IMR-90 (cell line): ENCODE data around the gene TOP2B. TPM values are rescaled to one million over a fixed set of nuclear protein-coding genes. Genes with fewer than 3 reads are reported as not detected.

Source experiments
- ATAC-seq: fragments of 200-7000 bp; cut with Tn5 transposase; 2 replicates; pipeline ENCODE4 v1.9.1; 2020; ENCODE audit warnings: low read depth, mild to moderate bottlenecking, moderate library complexity
- BruUV-seq: library from RNA; stranded (reverse); fragments of 400-500 nt; replicated peaks from 2 replicates; lab custom pipeline; 2021; lab: Mats Ljungman, UMichigan
- CTCF ChIA-PET: fragments of 300-600 bp; formaldehyde crosslinking; extraction: SDS; loops from one replicate; lab custom pipeline; 2021; ENCODE audit warnings: antibody characterized with exemption; lab: Yijun Ruan, JAX
- POLR2A ChIA-PET: fragments of 300-600 bp; sonication (Branson Sonifier 250); formaldehyde crosslinking; loops from one replicate; lab custom pipeline; 2022; ENCODE audit warnings: antibody characterized with exemption; ENCODE audit not compliant: unreplicated experiment; lab: Charles Lee
- DNase-seq: peaks from one replicate; pipeline ENCODE4 v3.0.0; 2013
- H2AFZ ChIP-seq: replicated peaks from 2 replicates; pipeline ENCODE3; 2013; ENCODE audit warnings: low read length, mild to moderate bottlenecking; ENCODE audit not compliant: poor library complexity
- H2AK5ac ChIP-seq: 2 replicates; pipeline ENCODE4 v1.6.1; 2013; ENCODE audit warnings: low read depth, low read length, inconsistent platforms
- H2AK9ac ChIP-seq: replicated peaks from 2 replicates; pipeline ENCODE3; 2013; ENCODE audit warnings: mild to moderate bottlenecking, low read depth, low read length, moderate library complexity; ENCODE audit not compliant: poor library complexity
- H2BK120ac ChIP-seq: 2 replicates; pipeline ENCODE4 v1.6.1; 2013; ENCODE audit warnings: low read depth, low read length, inconsistent platforms
- H2BK15ac ChIP-seq: 3 replicates; pipeline ENCODE4 v1.6.1; 2013; ENCODE audit warnings: low read depth, low read length, inconsistent platforms
- H2BK20ac ChIP-seq: 2 replicates; pipeline ENCODE4 v1.6.1; 2013; ENCODE audit warnings: low read depth, mild to moderate bottlenecking, inconsistent platforms, low read length, moderate library complexity
- H2BK5ac ChIP-seq: 2 replicates; pipeline ENCODE4 v1.6.1; 2013; ENCODE audit warnings: mild to moderate bottlenecking, low read depth, low read length, inconsistent platforms; ENCODE audit not compliant: poor library complexity, severe bottlenecking
- H3K14ac ChIP-seq: replicated peaks from 2 replicates; pipeline ENCODE4 v1.6.1; 2013; ENCODE audit warnings: low read depth, low read length, inconsistent platforms
- H3K18ac ChIP-seq: 2 replicates; pipeline ENCODE4 v1.6.1; 2013; ENCODE audit warnings: low read depth, low read length, control low read depth
- H3K23ac ChIP-seq: 2 replicates; pipeline ENCODE4 v1.6.1; 2013; ENCODE audit warnings: low read depth, low read length, inconsistent platforms
- H3K27ac ChIP-seq: 2 replicates; pipeline ENCODE4 v1.5.1; 2013; ENCODE audit warnings: mild to moderate bottlenecking, control low read depth, low read length; ENCODE audit not compliant: insufficient read depth
- H3K27me3 ChIP-seq: 2 replicates; pipeline ENCODE4 v1.6.1; 2013; ENCODE audit warnings: low read length; ENCODE audit not compliant: control insufficient read depth, insufficient read depth
- H3K36me3 ChIP-seq: 2 replicates; pipeline ENCODE4 v1.6.1; 2013; ENCODE audit warnings: low read length, mixed read lengths; ENCODE audit not compliant: control insufficient read depth, insufficient read depth
- H3K4ac ChIP-seq: 2 replicates; pipeline ENCODE4 v1.6.1; 2013; ENCODE audit warnings: low read depth, low read length, inconsistent platforms
- H3K4me1 ChIP-seq: 2 replicates; pipeline ENCODE4 v1.6.1; 2013; ENCODE audit warnings: low read length, mixed read lengths; ENCODE audit not compliant: control insufficient read depth, insufficient read depth
- H3K4me2 ChIP-seq: 2 replicates; pipeline ENCODE4 v1.6.1; 2013; ENCODE audit warnings: low read depth, mild to moderate bottlenecking, control low read depth, low read length, moderate library complexity
- H3K4me3 ChIP-seq: 2 replicates; pipeline ENCODE4 v1.5.1; 2013; ENCODE audit warnings: low read depth, mild to moderate bottlenecking, control low read depth, low read length, moderate library complexity; ENCODE audit not compliant: insufficient read depth
- H3K56ac ChIP-seq: 2 replicates; pipeline ENCODE4 v1.6.1; 2013; ENCODE audit warnings: low read length, inconsistent platforms; ENCODE audit not compliant: insufficient read depth; ENCODE audit errors: extremely low read depth
- H3K79me1 ChIP-seq, 2 experiments: 2 replicates each; pipeline ENCODE4 v1.6.1; 2013; ENCODE audit warnings: low read length in 2 of 2, inconsistent platforms in 1 of 2, low read depth in 1 of 2
- H3K9ac ChIP-seq: 2 replicates; pipeline ENCODE4 v1.6.1; 2013; ENCODE audit warnings: low read depth, low read length, control low read depth
- H3K9me1 ChIP-seq: 2 replicates; pipeline ENCODE4 v1.6.1; 2013; ENCODE audit warnings: low read length, inconsistent platforms; ENCODE audit not compliant: insufficient read depth
- H3K9me3 ChIP-seq: 2 replicates; pipeline ENCODE4 v1.6.1; 2013; ENCODE audit warnings: low read length; ENCODE audit not compliant: control insufficient read depth, insufficient read depth
- H4K20me1 ChIP-seq: 2 replicates; pipeline ENCODE4 v1.6.1; 2013; ENCODE audit warnings: low read length, inconsistent platforms; ENCODE audit not compliant: insufficient read depth
- H4K5ac ChIP-seq: 2 replicates; pipeline ENCODE4 v1.6.1; 2013; ENCODE audit warnings: mild to moderate bottlenecking, low read depth, low read length, control low read depth
- H4K8ac ChIP-seq, 2 experiments: 2 replicates each; pipeline ENCODE4 v1.6.1; 2013; ENCODE audit warnings: low read depth in 2 of 2, low read length in 2 of 2, control low read depth in 1 of 2, inconsistent platforms in 1 of 2
- H4K91ac ChIP-seq: 2 replicates; pipeline ENCODE4 v1.6.1; 2013; ENCODE audit warnings: low read depth, low read length, inconsistent platforms; ENCODE audit not compliant: insufficient read depth
- CTCF ChIP-seq: conservative IDR thresholded peaks from 2 replicates; pipeline ENCODE4 v1.5.1; 2012; ENCODE audit warnings: mild to moderate bottlenecking, low read depth, low read length, improper control_type of control experiment
- MAZ ChIP-seq: IDR thresholded peaks from 2 replicates; pipeline ENCODE4 v1.6.1; 2012; ENCODE audit warnings: low read depth, mild to moderate bottlenecking, low read length, improper control_type of control experiment, moderate library complexity, borderline replicate concordance
- MXI1 ChIP-seq: IDR thresholded peaks from 2 replicates; pipeline ENCODE4 v1.6.1; 2012; ENCODE audit warnings: low read depth, mild to moderate bottlenecking, low read length, moderate library complexity, borderline replicate concordance
- POLR2A ChIP-seq: IDR thresholded peaks from 2 replicates; pipeline ENCODE4 v1.6.1; 2012; ENCODE audit warnings: mild to moderate bottlenecking, low read depth, low read length
- WGBS, 2 experiments: methylation state at CpG; one replicate each; pipeline versions ENCODE4 v1.1.5 to v1.1.7; 2013; ENCODE audit warnings: missing lambda C conversion rate in 2 of 2; ENCODE audit not compliant: insufficient read length in 1 of 2; ENCODE audit errors: extremely low coverage in 2 of 2; 5-methylcytosine and 5-hydroxymethylcytosine counted together
- dilution Hi-C: fragments of 300-500 bp; cut with HindIII; formaldehyde crosslinking; loops from one replicate; pipeline ENCODE4 v1.14.3; 2018; ENCODE audit warnings: low sequenced_read_pairs; ENCODE audit not compliant: unreplicated experiment
- in situ Hi-C: fragments of 300-500 bp; cut with MboI; formaldehyde crosslinking; loops from 3 replicates; pipeline ENCODE4 v1.14.3; 2019; ENCODE audit warnings: low sequenced_read_pairs, inconsistent platforms, mixed read lengths
- intact Hi-C: fragments of 100-400 bp; cut with micrococcal nuclease; formaldehyde crosslinking; loops from 2 replicates; pipeline ENCODE4 v1.10.0; 2022
- polyA plus RNA-seq, 3 experiments: library from polyadenylated mRNA; depleted of rRNA; stranded (reverse); fragments of >200 nt; gene quantifications; 2 replicates each; pipeline ENCODE4 v1.2.3, GENCODE V29; 2012; ENCODE audit warnings: low replicate concordance in 1 of 3
- total RNA-seq: library from RNA; depleted of rRNA; stranded (reverse); fragments of >200 nt; gene quantifications from 2 replicates; pipeline ENCODE4 v1.2.3, GENCODE V29; 2012

The TOP2B gene
- total and polyA plus RNA-seq, 2 of the 4 experiments (the other 2 are of a cell fraction), result 45.5 to 53.4 TPM

GRCh38 chr3:25648925-25649830, 15.5 kb downstream of the TOP2B start:
- H2BK5ac ChIP-seq, result no peak overlapping the region
- H3K4ac ChIP-seq, result no peak overlapping the region
- H3K14ac ChIP-seq, result no peak overlapping the region
- H3K9me3 ChIP-seq, result no peaks in the 10 kb centered on the region
- H2AK9ac ChIP-seq, result no peak overlapping the region
- no peak overlapping the region for H4K91ac ChIP-seq
- no peak overlapping the region for H3K56ac ChIP-seq
- H3K4me3 ChIP-seq, result no peak overlapping the region
- no peak overlapping the region for H2BK20ac ChIP-seq
- H3K4me1 ChIP-seq, result peaks cover 4% of the 10 kb centered on the region; the same call in 1 of the 2 replicates
- no peak overlapping the region for H3K4me2 ChIP-seq
- no peaks in the 10 kb centered on the region for H3K27me3 ChIP-seq
- H3K36me3 ChIP-seq, result no peaks in the 10 kb centered on the region
- H4K8ac ChIP-seq, result no peak overlapping the region
- H3K9me1 ChIP-seq, result peaks cover 3% of the 10 kb centered on the region; the same call in 1 of the 2 replicates
- dilution Hi-C loops (no loop called here), in situ Hi-C loops (loop anchor here (10.0 kb wide), 1 partner anchor 196 kb away; no protein-coding TSS in a partner anchor), intact Hi-C loops (loop anchor here (1.0 to 2.0 kb wide), 3 partner anchors 134 to 208 kb away; partner anchors contain the start of gene NGLY1)
- H2BK15ac ChIP-seq, result no peak overlapping the region
- ATAC-seq (no peak), DNase-seq (no peak)
- BruUV-seq, result no TSS peak
- no peak overlapping the region for H2BK120ac ChIP-seq
- no peak overlapping the region for H3K27ac ChIP-seq
- H2AK5ac ChIP-seq, result no peak overlapping the region
- peaks cover 24 to 44% of the 10 kb centered on the region in 2 experiments; a peak in 3 of 4 replicates for H3K79me1 ChIP-seq
- H3K9ac ChIP-seq, result no peak overlapping the region
- H3K18ac ChIP-seq, result no peak overlapping the region
- no peak for TF ChIP-seq CTCF
- no peak for TF ChIP-seq MAZ
- no peak for TF ChIP-seq POLR2A
- TF ChIP-seq MXI1, result no peak
- H3K23ac ChIP-seq, result no peak overlapping the region
- peaks cover 44% of the 10 kb centered on the region for H4K20me1 ChIP-seq
- H2AFZ ChIP-seq, result no peak overlapping the region
- H4K5ac ChIP-seq, result no peak overlapping the region
- POLR2A ChIA-PET, result no interaction called here
- WGBS, 2 experiments, result no CpG with 5 or more reads among the region's 1 CpG
- CTCF ChIA-PET, result interaction anchor here (1.1 to 3.2 kb wide), 3 partner anchors 22 to 208 kb away, joined by 4 to 14 read pairs (median 10); no protein-coding TSS in a partner anchor
